A549 (cell line): ENCODE measurements around the gene WDSUB1.

Source experiments
- CEBPB ChIP-seq, 2 experiments: fragments of >200 bp in 1 of 2; sonication (Bioruptor Twin) in 1 of 2; formaldehyde crosslinking in 1 of 2; IDR thresholded peaks; 2 replicates each; pipeline ENCODE4 v1.6.1; 2012 to 2016
- CTCF ChIP-seq: fragments of >200 bp; sonication (Bioruptor Twin); formaldehyde crosslinking; IDR thresholded peaks from 3 replicates; pipeline ENCODE4 v1.5.1; 2016
- ELK1 ChIP-seq: fragments of 150-350 bp; IDR thresholded peaks from 2 replicates; pipeline ENCODE4 v1.6.1; 2014; ENCODE audit warnings: low read depth, mild to moderate bottlenecking, low read length
- EP300 ChIP-seq, 2 experiments: fragments of >200 bp; sonication (Bioruptor Twin); formaldehyde crosslinking; IDR thresholded peaks; 2 replicates in 1 of 2; 3 replicates in 1 of 2; pipeline ENCODE4 v1.6.1; 2016 to 2017
- HDAC2 ChIP-seq: fragments of 200-600 bp; sonication (generic); IDR thresholded peaks from 2 replicates; pipeline ENCODE4 v1.6.1; 2016
- HMGXB4 ChIP-seq: fragments of 250-450 bp; sonication (Bioruptor Pico); IDR thresholded peaks from 2 replicates; pipeline ENCODE4 v1.5.0; 2021; ENCODE audit warnings: mild to moderate bottlenecking, moderate library complexity, borderline replicate concordance
- MAZ ChIP-seq: fragments of 150-350 bp; IDR thresholded peaks from 2 replicates; pipeline ENCODE4 v1.6.1; 2014; ENCODE audit warnings: antibody characterized with exemption, low read depth, low read length, borderline replicate concordance
- NR3C1 ChIP-seq: fragments of >200 bp; sonication (Bioruptor Twin); formaldehyde crosslinking; IDR thresholded peaks from 3 replicates; pipeline ENCODE4 v1.6.1; 2017
- POLR2A ChIP-seq: IDR thresholded peaks from 2 replicates; pipeline ENCODE4 v1.6.1; 2012; ENCODE audit warnings: mild to moderate bottlenecking, low read length
- RCOR1 ChIP-seq: fragments of 150-350 bp; IDR thresholded peaks from 2 replicates; pipeline ENCODE4 v1.6.1; 2014; ENCODE audit warnings: antibody characterized with exemption, low read length, low read depth
- RFX5 ChIP-seq: fragments of 450-650 bp; IDR thresholded peaks from 2 replicates; pipeline ENCODE4 v1.7.1; 2014; ENCODE audit warnings: antibody characterized with exemption, mild to moderate bottlenecking, moderate library complexity
- SMC3 ChIP-seq: fragments of >200 bp; sonication (Bioruptor Twin); formaldehyde crosslinking; IDR thresholded peaks from 3 replicates; pipeline ENCODE4 v1.6.1; 2018; ENCODE audit warnings: inconsistent platforms
- SREBF2 ChIP-seq: fragments of 450-650 bp; IDR thresholded peaks from 2 replicates; pipeline ENCODE4 v1.6.1; 2014; ENCODE audit warnings: mild to moderate bottlenecking, moderate library complexity

- no peak for TF ChIP-seq POLR2A
- no peak for TF ChIP-seq MAZ
- no peak for TF ChIP-seq CTCF
- no peak for TF ChIP-seq RCOR1
- TF ChIP-seq RFX5, result no peak
- TF ChIP-seq SREBF2, result no peak
- TF ChIP-seq HDAC2, result no peak
- TF ChIP-seq HMGXB4, result no peak
- no peak for TF ChIP-seq SMC3
- no peak for TF ChIP-seq EP300 (IDR thresholded peaks at IDR 0.05)
- TF ChIP-seq CEBPB (IDR thresholded peaks at IDR 0.05), result no peak
- TF ChIP-seq ELK1, result no peak
- no peak for TF ChIP-seq NR3C1
These were observed 59.0 kb downstream of the WDSUB1 start for GRCh38 chr2:159227467-159227866.
